Mesendoderm (in vitro differentiated cells): ENCODE measurements around the gene DPH5.

Experiments
- DNase-seq: peaks from one replicate; pipeline ENCODE4 v3.0.0; 2013
- H2AK5ac ChIP-seq: 2 replicates; pipeline ENCODE4 v1.6.1; 2013; ENCODE audit warnings: low read length, inconsistent platforms
- H2BK120ac ChIP-seq: 2 replicates; pipeline ENCODE4 v1.6.1; 2013; ENCODE audit warnings: low read depth, mild to moderate bottlenecking, low read length, moderate library complexity, mixed read lengths
- H2BK15ac ChIP-seq: replicated peaks from 2 replicates; pipeline ENCODE4 v1.6.1; 2013; ENCODE audit warnings: low read depth, mild to moderate bottlenecking, moderate library complexity
- H2BK5ac ChIP-seq: 2 replicates; pipeline ENCODE4 v1.6.1; 2013; ENCODE audit warnings: low read length, inconsistent platforms
- H3K18ac ChIP-seq: 2 replicates; pipeline ENCODE4 v1.6.1; 2013; ENCODE audit warnings: mild to moderate bottlenecking, low read length, mixed read lengths
- H3K23ac ChIP-seq: one replicate; pipeline ENCODE4 v1.6.1; 2013; ENCODE audit warnings: low read length
- H3K27ac ChIP-seq: 2 replicates; pipeline ENCODE4 v1.5.1; 2013; ENCODE audit warnings: low read depth, mild to moderate bottlenecking, inconsistent platforms, low read length, moderate library complexity
- H3K27me3 ChIP-seq: 2 replicates; pipeline ENCODE4 v1.6.1; 2013; ENCODE audit warnings: low read length, control low read depth, mild to moderate bottlenecking, inconsistent platforms; ENCODE audit not compliant: insufficient read depth, poor library complexity
- H3K36me3 ChIP-seq: 2 replicates; pipeline ENCODE4 v1.6.1; 2013; ENCODE audit warnings: low read length, inconsistent platforms; ENCODE audit not compliant: control insufficient read depth, insufficient read depth
- H3K4ac ChIP-seq: one replicate; pipeline ENCODE4 v1.6.1; 2013; ENCODE audit warnings: low read depth, mild to moderate bottlenecking, low read length, moderate library complexity
- H3K4me1 ChIP-seq: 2 replicates; pipeline ENCODE4 v1.6.1; 2013; ENCODE audit warnings: low read depth, low read length, inconsistent platforms; ENCODE audit not compliant: control insufficient read depth
- H3K4me2 ChIP-seq: 2 replicates; pipeline ENCODE4 v1.6.1; 2013; ENCODE audit warnings: low read length
- H3K4me3 ChIP-seq: 2 replicates; pipeline ENCODE4 v1.5.1; 2013; ENCODE audit warnings: mild to moderate bottlenecking, low read length
- H3K56ac ChIP-seq: one replicate; pipeline ENCODE4 v1.6.1; 2013; ENCODE audit warnings: low read length
- H3K79me1 ChIP-seq: 2 replicates; pipeline ENCODE4 v1.6.1; 2013; ENCODE audit warnings: low read length, inconsistent platforms
- H3K79me2 ChIP-seq: 2 replicates; pipeline ENCODE4 v1.6.1; 2013; ENCODE audit warnings: mild to moderate bottlenecking, low read length; ENCODE audit not compliant: control insufficient read depth, insufficient read depth
- H3K9ac ChIP-seq: 2 replicates; pipeline ENCODE4 v1.6.1; 2013; ENCODE audit warnings: low read length, inconsistent platforms
- H4K5ac ChIP-seq: one replicate; pipeline ENCODE4 v1.6.1; 2013; ENCODE audit warnings: low read length
- H4K8ac ChIP-seq: one replicate; pipeline ENCODE4 v1.6.1; 2013; ENCODE audit warnings: low read depth, mild to moderate bottlenecking, control low read depth, low read length, moderate library complexity
- WGBS: extraction: QIAGEN DNeasy Blood & Tissue Kit; methylation state at CpG from one replicate; pipeline ENCODE4 v1.1.7; 2013; ENCODE audit warnings: low lambda C conversion rate, missing lambda C conversion rate; ENCODE audit not compliant: insufficient coverage; ENCODE audit errors: extremely low coverage; 5-methylcytosine and 5-hydroxymethylcytosine counted together

Gene DPH5

GRCh38 chr1:100979631-100980030, 46.0 kb downstream of the DPH5 start:
- no peak overlapping the region for H3K4ac ChIP-seq
- H2BK120ac ChIP-seq: no peak overlapping the region
- no peak overlapping the region for H3K9ac ChIP-seq
- H3K79me1 ChIP-seq: no peaks in the 10 kb centered on the region
- no peaks in the 10 kb centered on the region for H3K79me2 ChIP-seq
- H2AK5ac ChIP-seq: no peak overlapping the region
- no peak overlapping the region for H3K56ac ChIP-seq
- no peaks in the 10 kb centered on the region for H3K4me1 ChIP-seq
- H2BK5ac ChIP-seq: no peak overlapping the region
- H3K4me2 ChIP-seq: no peak overlapping the region
- WGBS: no CpG with 5 or more reads among the region's 2 CpGs
- no peaks in the 10 kb centered on the region for H3K27me3 ChIP-seq
- no peak overlapping the region for H4K8ac ChIP-seq
- no peak overlapping the region for H2BK15ac ChIP-seq
- no peak overlapping the region for H4K5ac ChIP-seq
- no peak overlapping the region for H3K18ac ChIP-seq
- no peak overlapping the region for H3K23ac ChIP-seq
- H3K27ac ChIP-seq: no peak overlapping the region
- no peak overlapping the region for H3K4me3 ChIP-seq
- DNase-seq: no peak
- H3K36me3 ChIP-seq: no peaks in the 10 kb centered on the region

DNA sequence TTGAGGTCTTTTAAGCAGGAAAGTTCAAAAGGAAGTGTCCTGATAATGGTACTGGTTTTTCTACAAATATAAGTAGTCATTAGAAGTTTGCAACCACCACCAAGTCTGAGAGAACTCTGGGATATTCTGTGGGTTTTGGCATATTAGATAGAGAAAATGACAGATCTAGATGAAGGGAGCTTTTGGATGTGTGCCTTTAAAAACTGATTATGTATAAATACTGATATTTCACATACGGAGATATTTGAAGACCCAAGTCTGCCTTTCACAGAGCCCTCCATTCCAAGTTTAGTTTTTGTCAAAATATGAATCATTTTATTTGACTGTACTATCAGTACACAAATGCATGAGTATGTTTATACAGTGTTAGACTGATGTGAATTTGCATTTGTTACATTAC, 48.6 kb downstream of the DPH5 start:
- Histone ChIP-seq H2BK15ac (no peak overlapping the region), H3K79me2 (no peaks in the 10 kb centered on the region), H2AK5ac (no peak overlapping the region), H3K27ac (no peak overlapping the region), H3K9ac (no peak overlapping the region), H3K4me1 (peaks cover 3% of the 10 kb centered on the region), H4K8ac (no peak overlapping the region), H2BK5ac (no peak overlapping the region), H3K4me2 (no peak overlapping the region), H3K4me3 (no peak overlapping the region), H3K27me3 (no peaks in the 10 kb centered on the region), H2BK120ac (no peak overlapping the region), H3K79me1 (no peaks in the 10 kb centered on the region), H3K56ac (no peak overlapping the region), H3K23ac (no peak overlapping the region), H3K18ac (no peak overlapping the region), H3K4ac (no peak overlapping the region), H3K36me3 (no peaks in the 10 kb centered on the region), H4K5ac (no peak overlapping the region)
- WGBS: no CpG with 5 or more reads among the region's 1 CpG
- no peak for DNase-seq

DNA sequence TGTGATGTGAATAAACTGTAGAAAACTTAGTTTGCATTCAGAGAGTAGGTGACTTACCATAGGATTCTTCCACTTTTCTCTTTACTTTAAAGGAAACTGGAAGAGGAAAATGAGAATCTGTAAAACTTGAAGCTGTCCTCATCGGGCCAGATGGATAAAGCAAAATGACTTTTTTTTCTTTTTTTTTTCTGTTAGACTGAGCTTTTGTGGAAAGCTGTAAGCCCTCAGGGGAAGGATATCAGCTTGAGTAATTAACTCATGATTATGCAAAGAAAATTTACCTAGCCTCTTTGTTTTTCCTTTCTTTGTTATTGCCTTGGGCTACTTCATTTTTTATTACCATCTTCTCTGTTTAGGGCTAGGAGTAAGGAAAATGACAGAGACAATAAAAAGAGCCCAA, 53.4 kb downstream of the DPH5 start:
- H2BK5ac ChIP-seq: no peak overlapping the region
- no peak overlapping the region for H3K4me3 ChIP-seq
- H3K18ac ChIP-seq: no peak overlapping the region
- no peak overlapping the region for H3K9ac ChIP-seq
- H3K79me1 ChIP-seq: no peaks in the 10 kb centered on the region
- H3K27me3 ChIP-seq: no peaks in the 10 kb centered on the region
- H3K4ac ChIP-seq: no peak overlapping the region
- H4K8ac ChIP-seq: no peak overlapping the region
- peaks cover 4% of the 10 kb centered on the region for H3K4me1 ChIP-seq
- H3K23ac ChIP-seq: no peak overlapping the region
- no CpG with 5 or more reads among the region's 1 CpG for WGBS
- no peak overlapping the region for H4K5ac ChIP-seq
- no peak overlapping the region for H3K56ac ChIP-seq
- no peak overlapping the region for H2BK120ac ChIP-seq
- H2BK15ac ChIP-seq: no peak overlapping the region
- H3K36me3 ChIP-seq: no peaks in the 10 kb centered on the region
- peak; percentile 30 for DNase-seq
- H2AK5ac ChIP-seq: no peak overlapping the region
- no peaks in the 10 kb centered on the region for H3K79me2 ChIP-seq
- H3K27ac ChIP-seq: no peak overlapping the region
- H3K4me2 ChIP-seq: no peak overlapping the region

DNA sequence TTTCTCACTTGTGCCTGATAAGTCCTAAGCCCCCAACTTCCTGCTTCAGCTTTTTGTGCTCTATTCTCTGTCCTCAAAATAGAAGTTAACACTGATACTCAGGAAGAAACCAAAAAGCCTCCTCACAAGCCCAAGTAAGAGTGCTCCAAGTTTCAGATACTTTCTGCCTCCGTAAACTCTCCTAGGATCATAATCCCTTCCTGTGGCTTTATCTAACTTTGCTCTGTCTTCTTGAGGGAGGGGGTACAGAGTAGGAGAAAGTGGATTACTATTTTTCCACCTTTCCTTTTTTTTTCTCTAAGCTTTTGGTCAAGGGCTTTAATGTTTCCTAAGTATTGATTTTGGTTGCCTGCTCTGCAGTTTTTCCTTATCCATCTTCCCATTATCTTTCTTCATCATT, 54.6 kb downstream of the DPH5 start:
- DNase-seq: peak; percentile 16
- Histone ChIP-seq H3K4me2 (no peak overlapping the region), H3K4me3 (no peak overlapping the region), H3K36me3 (no peaks in the 10 kb centered on the region), H3K27me3 (no peaks in the 10 kb centered on the region), H3K4me1 (peaks cover 4% of the 10 kb centered on the region), H3K4ac (no peak overlapping the region), H3K79me2 (no peaks in the 10 kb centered on the region), H3K79me1 (no peaks in the 10 kb centered on the region), H2AK5ac (no peak overlapping the region), H2BK15ac (no peak overlapping the region), H2BK120ac (no peak overlapping the region), H3K9ac (no peak overlapping the region), H3K23ac (no peak overlapping the region), H4K5ac (no peak overlapping the region), H4K8ac (no peak overlapping the region), H3K56ac (no peak overlapping the region), H3K18ac (no peak overlapping the region), H3K27ac (no peak overlapping the region), H2BK5ac (no peak overlapping the region)
- no CpG with 5 or more reads among the region's 1 CpG for WGBS

DNA sequence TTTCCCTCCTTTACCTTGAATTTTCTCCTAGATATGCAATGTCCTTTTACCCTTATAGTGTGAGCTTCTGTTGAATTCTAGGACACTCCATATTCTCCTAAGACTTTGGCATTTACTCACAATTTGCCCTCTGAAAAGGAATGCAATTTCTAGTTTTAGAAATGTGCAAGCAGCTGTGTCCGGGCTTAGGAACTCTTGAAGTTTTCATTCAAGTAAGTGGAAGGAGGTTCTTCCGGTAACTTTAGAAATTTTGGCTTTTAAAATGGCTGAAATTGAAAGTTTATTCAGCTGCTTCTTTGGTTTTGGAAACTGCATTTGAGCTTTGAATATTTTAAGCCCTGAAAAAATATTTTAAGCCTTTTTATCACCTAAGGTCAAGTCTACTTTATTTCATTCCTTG, 56.3 kb downstream of the DPH5 start:
- H3K4ac ChIP-seq: no peak overlapping the region
- H4K5ac ChIP-seq: no peak overlapping the region
- no peak overlapping the region for H2AK5ac ChIP-seq
- H3K4me1 ChIP-seq: peaks cover 4% of the 10 kb centered on the region
- no peak overlapping the region for H3K56ac ChIP-seq
- no peak overlapping the region for H2BK15ac ChIP-seq
- H3K36me3 ChIP-seq: no peaks in the 10 kb centered on the region
- no peaks in the 10 kb centered on the region for H3K79me2 ChIP-seq
- H3K27me3 ChIP-seq: no peaks in the 10 kb centered on the region
- no peak overlapping the region for H3K4me3 ChIP-seq
- no peak for DNase-seq
- H3K79me1 ChIP-seq: no peaks in the 10 kb centered on the region
- H2BK5ac ChIP-seq: no peak overlapping the region
- no peak overlapping the region for H3K4me2 ChIP-seq
- H3K9ac ChIP-seq: no peak overlapping the region
- H3K27ac ChIP-seq: no peak overlapping the region
- WGBS: no CpG with 5 or more reads among the region's 2 CpGs
- no peak overlapping the region for H2BK120ac ChIP-seq
- H3K18ac ChIP-seq: no peak overlapping the region
- H3K23ac ChIP-seq: no peak overlapping the region
- H4K8ac ChIP-seq: no peak overlapping the region

GRCh38 chr1:100968621-100969020, 57.0 kb downstream of the DPH5 start:
- H3K4me3 ChIP-seq: no peak overlapping the region
- no peak for DNase-seq
- H3K18ac ChIP-seq: no peak overlapping the region
- H2AK5ac ChIP-seq: no peak overlapping the region
- H3K27ac ChIP-seq: no peak overlapping the region
- no peak overlapping the region for H2BK5ac ChIP-seq
- WGBS: no CpG with 5 or more reads among the region's 1 CpG
- no peak overlapping the region for H3K23ac ChIP-seq
- no peak overlapping the region for H3K4me2 ChIP-seq
- H4K5ac ChIP-seq: no peak overlapping the region
- no peak overlapping the region for H3K56ac ChIP-seq
- peaks cover 4% of the 10 kb centered on the region for H3K4me1 ChIP-seq
- H3K9ac ChIP-seq: no peak overlapping the region
- H3K27me3 ChIP-seq: no peaks in the 10 kb centered on the region
- no peak overlapping the region for H4K8ac ChIP-seq
- no peak overlapping the region for H3K4ac ChIP-seq
- no peak overlapping the region for H2BK120ac ChIP-seq
- H3K79me2 ChIP-seq: no peaks in the 10 kb centered on the region
- no peaks in the 10 kb centered on the region for H3K79me1 ChIP-seq
- no peaks in the 10 kb centered on the region for H3K36me3 ChIP-seq
- H2BK15ac ChIP-seq: no peak overlapping the region
